CD4-positive, CD25-positive, alpha-beta regulatory T cell (primary cell): ENCODE measurements around the gene LILRA1. TPM values are rescaled to one million over a fixed set of nuclear protein-coding genes. Genes with fewer than 3 reads are reported as not detected.
"Not testable (repeated sequence)": the region's sequence is repeated elsewhere in the genome, so short reads cannot be mapped to it uniquely, and the experiment has no call there.

Experiments used
- ATAC-seq, 2 donors: fragments of 150-1000 bp; cut with Tn5 transposase; one replicate each; pipeline ENCODE4 v1.10.0; 2021; ENCODE audit warnings: low read depth in 2 of 2, moderate number of reproducible peaks in 2 of 2, moderate library complexity in 1 of 2
- DNase-seq, 3 donors: peaks; one replicate each; pipeline versions ENCODE4 v3.0.0 to v3.0.0-alpha.2; 2012 to 2022; ENCODE audit warnings: mixed read lengths in 1 of 3
- H3K27ac ChIP-seq: one replicate; pipeline ENCODE4 v1.7.0; 2013; ENCODE audit warnings: mild to moderate bottlenecking, low read length; ENCODE audit not compliant: insufficient read depth, poor library complexity, severe bottlenecking
- H3K27me3 ChIP-seq: one replicate; pipeline ENCODE4 v1.7.0; 2013; ENCODE audit warnings: low read length; ENCODE audit not compliant: control insufficient read depth, insufficient read depth
- H3K36me3 ChIP-seq: one replicate; pipeline ENCODE4 v1.7.0; 2013; ENCODE audit warnings: mild to moderate bottlenecking, low read length, moderate library complexity; ENCODE audit not compliant: control insufficient read depth, insufficient read depth
- H3K4me1 ChIP-seq: 2 replicates; pipeline ENCODE4 v1.7.0; 2013; ENCODE audit warnings: mild to moderate bottlenecking, low read length; ENCODE audit not compliant: insufficient read depth, control insufficient read depth, poor library complexity, severe bottlenecking
- H3K4me3 ChIP-seq: one replicate; pipeline ENCODE4 v1.7.0; 2013; ENCODE audit warnings: low read depth, mild to moderate bottlenecking, low read length, moderate library complexity
- H3K9me3 ChIP-seq, 2 experiments: 1 replicate in 1 of 2; 2 replicates in 1 of 2; pipeline ENCODE4 v1.7.0; 2013; ENCODE audit warnings: low read length in 2 of 2, mild to moderate bottlenecking in 1 of 2, moderate library complexity in 1 of 2; ENCODE audit not compliant: control insufficient read depth in 2 of 2
- H3K27ac Mint-ChIP-seq, 3 donors: one replicate each; pipeline ENCODE4 v1.8.0; 2020 to 2022; ENCODE audit warnings: mild to moderate bottlenecking in 3 of 3, mixed read lengths in 3 of 3, moderate library complexity in 2 of 3
- H3K27me3 Mint-ChIP-seq: one replicate; pipeline ENCODE4 v1.8.0; 2022; ENCODE audit warnings: mild to moderate bottlenecking, mixed read lengths
- H3K36me3 Mint-ChIP-seq: one replicate; pipeline ENCODE4 v1.8.0; 2020; ENCODE audit warnings: mixed read lengths
- H3K4me1 Mint-ChIP-seq, 4 donors: one replicate each; pipeline ENCODE4 v1.8.0; 2020 to 2022; ENCODE audit warnings: mixed read lengths in 4 of 4, mild to moderate bottlenecking in 1 of 4
- H3K4me3 Mint-ChIP-seq, 4 donors: one replicate each; pipeline ENCODE4 v1.8.0; 2020 to 2022; ENCODE audit warnings: mild to moderate bottlenecking in 4 of 4, mixed read lengths in 4 of 4, moderate library complexity in 3 of 4
- H3K9me3 Mint-ChIP-seq, 7 donors: one replicate each; pipeline ENCODE4 v1.8.0; 2020 to 2022; ENCODE audit warnings: mixed read lengths in 7 of 7, mild to moderate bottlenecking in 3 of 7, moderate library complexity in 2 of 7
- polyA plus RNA-seq, 4 donors: library from polyadenylated mRNA; unstranded; fragments of 300-500 nt; fragmentation: Illumina TruSeq; gene quantifications; one replicate each; pipeline ENCODE4 v1.2.3, GENCODE V29; 2021
- total RNA-seq: library from RNA; stranded (reverse); gene quantifications from one replicate; pipeline ENCODE4 v1.2.3, GENCODE V29; 2022

Gene LILRA1
- total and polyA plus RNA-seq, 5 donors from 2014 or later, result 0.10 TPM; not detected in 4

GRCh38 chr19:54642953-54643352, 49.5 kb downstream of the LILRA1 start:
- not testable (repeated sequence) for ATAC-seq, H3K27me3 Mint-ChIP-seq, H3K27me3 ChIP-seq, H3K4me1 ChIP-seq, H3K9me3 Mint-ChIP-seq, H3K4me3 ChIP-seq, H3K27ac ChIP-seq, H3K36me3 ChIP-seq, H3K36me3 Mint-ChIP-seq, H3K9me3 ChIP-seq, DNase-seq, H3K4me1 Mint-ChIP-seq, H3K4me3 Mint-ChIP-seq, H3K27ac Mint-ChIP-seq

- H3K9me3 ChIP-seq, H3K27ac Mint-ChIP-seq, H3K36me3 ChIP-seq, ATAC-seq, H3K4me1 Mint-ChIP-seq, H3K36me3 Mint-ChIP-seq, H3K27me3 Mint-ChIP-seq, H3K4me3 Mint-ChIP-seq, DNase-seq, H3K27ac ChIP-seq, H3K4me3 ChIP-seq, H3K4me1 ChIP-seq, H3K27me3 ChIP-seq, H3K9me3 Mint-ChIP-seq: not testable (repeated sequence)
Measured at GRCh38 chr19:54643583-54643982, 50.2 kb downstream of the LILRA1 start.

- H3K27me3 ChIP-seq, result no peaks in the 10 kb centered on the region
- Mint-ChIP-seq H3K4me1 (no peaks in the 10 kb centered on the region), H3K4me3 (no peak overlapping the region), H3K27me3 (peaks cover 4% of the 10 kb centered on the region), H3K9me3 (peaks cover 0 to 1% (median 0%) of the 10 kb centered on the region in 7 donors), H3K27ac (no peak overlapping the region), H3K36me3 (no peaks in the 10 kb centered on the region)
- H3K4me1 ChIP-seq, result no peaks in the 10 kb centered on the region
- ATAC-seq (peak in 1 of 2 donors; percentile 45), DNase-seq (no peak)
- no peaks in the 10 kb centered on the region for H3K9me3 ChIP-seq
- H3K4me3 ChIP-seq, result no peak overlapping the region
- H3K27ac ChIP-seq, result no peak overlapping the region
- no peaks in the 10 kb centered on the region for H3K36me3 ChIP-seq
Measured at GRCh38 chr19:54644056-54644455, 50.6 kb downstream of the LILRA1 start.

DNA sequence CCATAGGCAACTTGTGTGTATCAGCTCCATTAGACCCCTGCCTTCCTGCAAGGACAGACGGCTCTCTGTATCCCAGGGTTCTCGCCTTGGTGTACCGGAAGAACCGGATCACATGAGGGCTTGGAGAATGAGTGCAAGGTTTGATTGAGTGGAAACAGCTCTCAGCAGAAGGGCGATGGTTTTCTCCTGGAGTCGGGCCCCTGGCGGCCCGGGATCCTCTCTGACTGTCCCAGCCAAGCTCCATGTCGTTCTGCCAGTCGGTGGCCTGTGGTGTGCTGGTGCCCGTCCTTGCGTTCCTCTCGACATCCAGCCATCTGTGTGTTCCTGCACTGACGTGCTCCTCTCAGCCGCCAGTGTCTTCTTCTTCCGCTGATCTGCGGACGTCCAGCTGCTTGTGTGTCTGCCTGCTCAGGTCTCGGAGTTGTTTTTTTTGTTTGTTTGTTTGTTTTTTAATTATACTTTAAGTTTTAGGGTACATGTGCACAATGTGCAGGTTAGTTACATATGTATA, 53.0 kb downstream of the LILRA1 start:
- no peak for ATAC-seq
- Mint-ChIP-seq H3K9me3 (peaks cover 0 to 2% (median 0%) of the 10 kb centered on the region in 7 donors), H3K27me3 (peaks cover 4% of the 10 kb centered on the region), H3K27ac (no peak overlapping the region), H3K36me3 (no peaks in the 10 kb centered on the region), H3K4me1 (no peaks in the 10 kb centered on the region), H3K4me3 (no peak overlapping the region)
- no peaks in the 10 kb centered on the region for H3K9me3 ChIP-seq
- H3K27ac ChIP-seq, result no peak overlapping the region
- no peak for DNase-seq
- H3K4me3 ChIP-seq, result no peak overlapping the region
- H3K27me3 ChIP-seq, result no peaks in the 10 kb centered on the region
- no peaks in the 10 kb centered on the region for H3K36me3 ChIP-seq
- H3K4me1 ChIP-seq, result no peaks in the 10 kb centered on the region

- Mint-ChIP-seq H3K9me3 (peaks cover 0 to 2% (median 0%) of the 10 kb centered on the region in 7 donors), H3K27me3 (peaks cover 8% of the 10 kb centered on the region), H3K4me1 (no peaks in the 10 kb centered on the region), H3K27ac (no peak overlapping the region), H3K36me3 (no peaks in the 10 kb centered on the region), H3K4me3 (no peak overlapping the region)
- Histone ChIP-seq H3K4me1 (no peaks in the 10 kb centered on the region), H3K27ac (no peak overlapping the region), H3K4me3 (no peak overlapping the region), H3K36me3 (no peaks in the 10 kb centered on the region), H3K27me3 (no peaks in the 10 kb centered on the region), H3K9me3 (no peaks in the 10 kb centered on the region)
- DNase-seq (no peak), ATAC-seq (no peak)
Measured at GRCh38 chr19:54648129-54648528, 54.7 kb downstream of the LILRA1 start.

GRCh38 chr19:54650108-54650655, 56.8 kb downstream of the LILRA1 start:
- no peaks in the 10 kb centered on the region for H3K27me3 ChIP-seq
- Mint-ChIP-seq H3K27me3 (peaks cover 8% of the 10 kb centered on the region), H3K27ac (no peak overlapping the region), H3K4me3 (no peak overlapping the region), H3K36me3 (no peaks in the 10 kb centered on the region), H3K9me3 (peaks cover 0 to 2% (median 0%) of the 10 kb centered on the region in 7 donors), H3K4me1 (no peaks in the 10 kb centered on the region)
- ATAC-seq (no peak), DNase-seq (no peak)
- H3K36me3 ChIP-seq, result no peaks in the 10 kb centered on the region
- no peaks in the 10 kb centered on the region for H3K9me3 ChIP-seq
- H3K4me1 ChIP-seq, result no peaks in the 10 kb centered on the region
- H3K27ac ChIP-seq, result no peak overlapping the region
- no peak overlapping the region for H3K4me3 ChIP-seq

Other genes with a start within 250 kb of the LILRA1 start
- gene LAIR1, start 228.7 kb upstream of the LILRA1 start, total RNA-seq, result 33.2 TPM
- 10 to 100 TPM; 39.3 to 61.8 (median 45.3) TPM for gene LAIR1, start 228.7 kb upstream of the LILRA1 start, polyA plus RNA-seq
- not detected for gene TTYH1, start 178.2 kb upstream of the LILRA1 start, total RNA-seq
- gene TTYH1, start 178.2 kb upstream of the LILRA1 start, polyA plus RNA-seq, result under 1 TPM in 3 of 4 donors, not detected in 1; 0.17 to 1.00 (median 0.31) TPM
- 558 TPM for gene LENG8, start 144.4 kb upstream of the LILRA1 start, total RNA-seq
- gene LENG8, start 144.4 kb upstream of the LILRA1 start, polyA plus RNA-seq, result 1 to 10 TPM; 3.9 to 8.6 (median 6.1) TPM
- gene LENG9, start 129.9 kb upstream of the LILRA1 start, total RNA-seq, result 3.9 TPM
- under 1 TPM in 3 of 4 donors, not detected in 1; 0.21 to 0.73 (median 0.33) TPM for gene LENG9, start 129.9 kb upstream of the LILRA1 start, polyA plus RNA-seq
- gene CDC42EP5, start 120.3 kb upstream of the LILRA1 start, total RNA-seq, result not detected
- gene CDC42EP5, start 120.3 kb upstream of the LILRA1 start, polyA plus RNA-seq, result not detected
- 62.2 TPM for gene LAIR2, start 90.8 kb upstream of the LILRA1 start, total RNA-seq
- 100 to 1,000 TPM; 123 to 365 (median 158) TPM for gene LAIR2, start 90.8 kb upstream of the LILRA1 start, polyA plus RNA-seq
- not detected for gene LILRA2, start 19.8 kb upstream of the LILRA1 start, total RNA-seq
- gene LILRA2, start 19.8 kb upstream of the LILRA1 start, polyA plus RNA-seq, result under 1 TPM in 2 of 4 donors, not detected in 2; 0.18 to 0.64 TPM
- not detected for gene LILRB1, start 36.9 kb downstream of the LILRA1 start, total RNA-seq
- under 1 TPM in 2 of 4 donors, not detected in 2; 0.10 to 0.14 TPM for gene LILRB1, start 36.9 kb downstream of the LILRA1 start, polyA plus RNA-seq
- not detected for gene LILRB4, start 69.4 kb downstream of the LILRA1 start, total RNA-seq
- not detected for gene LILRB4, start 69.4 kb downstream of the LILRA1 start, polyA plus RNA-seq
- not detected for gene KIR3DL3, start 130.8 kb downstream of the LILRA1 start, total RNA-seq
- not detected for gene KIR3DL3, start 130.8 kb downstream of the LILRA1 start, polyA plus RNA-seq
- not detected for gene KIR2DL3, start 144.9 kb downstream of the LILRA1 start, total RNA-seq
- not detected for gene KIR2DL3, start 144.9 kb downstream of the LILRA1 start, polyA plus RNA-seq
- not detected for gene KIR2DL1, start 176.2 kb downstream of the LILRA1 start, total RNA-seq
- under 1 TPM in 1 of 4 donors, not detected in 3; 0.10 TPM for gene KIR2DL1, start 176.2 kb downstream of the LILRA1 start, polyA plus RNA-seq
- not detected for gene KIR2DL4, start 210.0 kb downstream of the LILRA1 start, total RNA-seq
- not detected for gene KIR2DL4, start 210.0 kb downstream of the LILRA1 start, polyA plus RNA-seq
- gene KIR3DL1, start 222.8 kb downstream of the LILRA1 start, total RNA-seq, result not detected
- under 1 TPM in 2 of 4 donors, not detected in 2; 0.12 to 0.15 TPM for gene KIR3DL1, start 222.8 kb downstream of the LILRA1 start, polyA plus RNA-seq
- not detected for gene KIR2DS4, start 239.0 kb downstream of the LILRA1 start, total RNA-seq
- under 1 TPM in 1 of 4 donors, not detected in 3; 0.10 TPM for gene KIR2DS4, start 239.0 kb downstream of the LILRA1 start, polyA plus RNA-seq